Mammary epithelial cell (primary cell): ENCODE results near the gene NXNL1.

Experiments
- EZH2 ChIP-seq: IDR thresholded peaks from 2 replicates; pipeline ENCODE4 v1.6.1; 2012; ENCODE audit warnings: low read length, inconsistent platforms, borderline replicate concordance
- TF ChIP-seq, protein P1 (sequence below), 2 donors: IDR thresholded peaks in 1 of 2; conservative IDR thresholded peaks in 1 of 2; 2 replicates each; pipeline ENCODE4 v1.5.1; 2011 to 2012; ENCODE audit warnings: inconsistent platforms in 2 of 2, low read length in 2 of 2, mild to moderate bottlenecking in 2 of 2, control low read depth in 1 of 2, low read depth in 1 of 2; ENCODE audit not compliant: insufficient read depth in 1 of 2; ENCODE audit errors: extremely low read depth in 1 of 2

DNA sequence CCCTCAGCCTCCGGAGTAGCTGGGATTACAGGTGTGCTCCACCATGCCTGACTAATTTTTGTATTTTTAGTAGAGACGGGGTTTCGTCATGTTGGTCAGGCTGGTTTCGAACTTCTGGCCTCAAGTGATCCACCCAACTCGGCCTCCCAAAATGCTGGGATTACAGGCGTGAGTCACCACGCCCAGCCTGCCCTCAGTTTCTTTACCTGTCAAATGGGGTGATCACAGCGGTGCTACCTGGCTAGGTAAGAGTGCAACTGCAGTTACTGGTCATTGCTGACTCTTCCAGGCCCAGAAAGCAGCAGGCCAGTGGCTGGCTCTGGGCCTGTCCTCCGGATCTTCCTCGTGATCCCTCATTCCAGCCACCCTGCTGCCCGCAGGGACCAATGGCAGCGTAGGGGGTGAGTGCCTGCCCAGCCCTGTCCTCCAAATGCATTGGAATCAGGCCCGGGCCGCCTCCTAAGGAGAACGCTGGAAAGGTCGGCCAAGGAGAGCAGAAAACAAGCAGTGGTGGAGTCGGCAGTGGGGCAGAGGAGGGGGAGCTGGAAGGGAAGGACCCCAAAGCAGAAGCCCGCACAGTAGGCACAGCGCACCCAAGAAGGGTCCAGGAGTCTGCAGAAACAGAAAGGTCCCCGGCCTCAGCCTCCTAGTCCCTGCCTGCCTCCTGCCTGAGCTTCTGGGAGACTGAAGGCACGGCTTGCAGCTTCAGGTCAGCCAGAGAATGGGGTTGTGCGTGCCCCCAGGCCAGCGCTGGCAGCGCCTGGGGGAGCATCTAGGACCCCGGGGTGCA is 7.8 kb upstream of the NXNL1 start:
- TF ChIP-seq, protein P1, sequence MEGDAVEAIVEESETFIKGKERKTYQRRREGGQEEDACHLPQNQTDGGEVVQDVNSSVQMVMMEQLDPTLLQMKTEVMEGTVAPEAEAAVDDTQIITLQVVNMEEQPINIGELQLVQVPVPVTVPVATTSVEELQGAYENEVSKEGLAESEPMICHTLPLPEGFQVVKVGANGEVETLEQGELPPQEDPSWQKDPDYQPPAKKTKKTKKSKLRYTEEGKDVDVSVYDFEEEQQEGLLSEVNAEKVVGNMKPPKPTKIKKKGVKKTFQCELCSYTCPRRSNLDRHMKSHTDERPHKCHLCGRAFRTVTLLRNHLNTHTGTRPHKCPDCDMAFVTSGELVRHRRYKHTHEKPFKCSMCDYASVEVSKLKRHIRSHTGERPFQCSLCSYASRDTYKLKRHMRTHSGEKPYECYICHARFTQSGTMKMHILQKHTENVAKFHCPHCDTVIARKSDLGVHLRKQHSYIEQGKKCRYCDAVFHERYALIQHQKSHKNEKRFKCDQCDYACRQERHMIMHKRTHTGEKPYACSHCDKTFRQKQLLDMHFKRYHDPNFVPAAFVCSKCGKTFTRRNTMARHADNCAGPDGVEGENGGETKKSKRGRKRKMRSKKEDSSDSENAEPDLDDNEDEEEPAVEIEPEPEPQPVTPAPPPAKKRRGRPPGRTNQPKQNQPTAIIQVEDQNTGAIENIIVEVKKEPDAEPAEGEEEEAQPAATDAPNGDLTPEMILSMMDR (conservative IDR thresholded peaks at IDR 0.05 in 1 of 2, IDR thresholded peaks at IDR 0.05 in 1 of 2; ENCODE audit: extremely low read depth in 1 of 2, insufficient read depth in 1 of 2, low read depth in 1 of 2, low read length in 2 of 2), result no peak
- no peak for TF ChIP-seq EZH2
